ENCODE measurements around the gene RAB6A. TPM values are rescaled to one million over a fixed set of nuclear protein-coding genes. Genes with fewer than 3 reads are reported as not detected.
"Not testable (repeated sequence)": the region's sequence is repeated elsewhere in the genome, so short reads cannot be mapped to it uniquely, and the experiment has no call there.

RAB6A gene
- polyA plus RNA-seq, 3 donors = 128 to 141 (median 136) TPM

GRCh38 chr11:73766763-73767162 lies 5.9 kb upstream of the RAB6A start:
- DNase-seq (ENCODE audit: low read depth in 3 of 3, low spot score in 2 of 3) = no peak

DNA sequence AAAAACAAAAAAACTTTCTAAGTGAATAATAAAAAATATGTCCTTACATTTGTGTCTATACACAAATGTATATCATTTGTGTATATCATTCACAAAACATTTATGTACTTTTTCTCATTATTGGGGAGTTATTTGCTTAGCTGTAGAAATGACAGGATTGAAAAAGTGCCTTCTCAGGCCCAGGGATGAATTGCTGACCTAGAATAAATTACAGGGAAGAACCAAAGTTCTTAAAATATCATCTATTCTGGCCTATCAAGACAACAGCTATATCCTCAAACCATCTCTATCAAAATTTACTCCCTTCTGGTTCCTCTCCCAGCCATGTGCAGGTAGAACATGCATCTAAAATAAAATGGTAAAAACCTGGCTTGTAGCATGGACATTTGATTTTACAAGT lies 1.9 kb upstream of the RAB6A start:
- no peak for DNase-seq (ENCODE audit: low read depth in 3 of 3, low spot score in 2 of 3)

DNA sequence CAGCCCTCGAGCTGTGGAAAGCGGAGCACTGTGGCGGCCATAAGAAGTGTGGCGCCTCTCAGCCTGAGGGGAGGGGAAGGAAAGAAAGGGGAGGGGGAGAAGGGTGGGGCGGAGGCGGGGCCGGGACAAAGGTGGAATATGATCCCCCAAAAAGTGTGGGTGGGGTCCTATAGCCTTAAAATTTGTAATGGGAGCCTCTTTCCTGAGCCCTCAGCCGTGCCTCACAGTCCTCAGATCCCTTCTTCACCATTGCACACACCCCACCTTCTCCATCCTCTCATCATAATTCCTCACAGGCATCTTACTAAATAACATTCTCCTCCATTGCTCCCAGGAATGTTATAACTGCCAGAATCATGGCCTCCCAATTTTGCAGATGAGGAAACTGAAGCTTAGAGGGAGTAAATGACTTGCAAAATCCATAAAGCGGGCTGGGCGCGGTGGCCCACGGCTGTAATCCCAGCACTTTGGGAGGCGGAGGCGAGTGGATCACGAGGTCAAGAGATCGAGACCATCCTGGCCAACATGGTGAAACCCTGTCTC lies 600 bp upstream of the RAB6A start:
- DNase-seq (ENCODE audit: low read depth in 3 of 3, low spot score in 2 of 3) = no peak

- peak; percentile 21 to 40 (median 30) for DNase-seq (ENCODE audit: low read depth in 3 of 3, low spot score in 2 of 3)
Measured at GRCh38 chr11:73760135-73760678, 667 bp downstream of the RAB6A start.

DNA sequence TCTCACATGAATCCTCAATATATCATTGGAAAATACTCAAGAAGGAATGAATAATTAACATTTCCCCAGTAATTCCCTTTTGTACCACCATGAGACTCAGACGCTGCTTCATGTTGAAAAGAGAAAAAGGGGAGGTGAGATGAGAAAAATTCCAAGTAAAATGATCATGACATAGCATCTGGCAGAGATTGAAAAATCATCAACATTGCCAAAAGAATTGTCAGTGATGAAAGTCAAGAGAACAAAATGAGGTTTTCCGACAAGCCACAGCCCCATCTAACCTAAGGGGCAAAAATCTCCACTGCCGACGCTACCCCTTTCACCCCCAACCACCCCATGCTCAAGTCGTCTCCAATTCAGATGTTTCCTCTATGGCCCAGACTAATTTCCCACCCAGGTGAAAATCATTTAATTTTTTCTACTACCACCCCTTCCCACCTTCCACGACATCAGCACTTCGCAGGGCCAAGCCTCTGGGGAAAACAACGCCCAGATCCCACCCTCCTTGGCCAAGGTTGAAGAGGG lies 1.2 kb downstream of the RAB6A start:
- peak in 2 of 3 donors; percentile 19 to 23 for DNase-seq (ENCODE audit: low read depth in 3 of 3, low spot score in 2 of 3)

DNA sequence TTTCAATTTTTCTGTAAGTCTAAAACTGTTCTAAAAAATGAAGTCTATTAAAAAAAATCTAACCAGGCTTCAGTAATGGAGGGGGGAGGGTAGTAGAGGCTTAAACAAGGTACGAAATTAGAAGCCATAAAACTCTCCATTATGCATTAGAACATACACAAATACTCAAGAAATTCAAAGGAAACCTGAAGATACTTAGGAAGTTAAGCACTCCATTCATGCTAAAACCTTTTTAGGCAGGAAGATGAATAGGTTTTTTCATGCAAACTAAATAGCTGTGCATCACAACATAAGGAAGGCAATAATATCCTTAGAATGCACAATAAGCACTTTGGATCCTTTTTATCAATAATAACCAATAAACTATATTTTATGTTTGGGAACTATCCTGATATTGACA lies 2.4 kb downstream of the RAB6A start:
- no peak for DNase-seq (ENCODE audit: low read depth in 3 of 3, low spot score in 2 of 3)

GRCh38 chr11:73757598-73757997 lies 3.3 kb downstream of the RAB6A start:
- DNase-seq (ENCODE audit: low read depth in 3 of 3, low spot score in 2 of 3) = no peak

DNA sequence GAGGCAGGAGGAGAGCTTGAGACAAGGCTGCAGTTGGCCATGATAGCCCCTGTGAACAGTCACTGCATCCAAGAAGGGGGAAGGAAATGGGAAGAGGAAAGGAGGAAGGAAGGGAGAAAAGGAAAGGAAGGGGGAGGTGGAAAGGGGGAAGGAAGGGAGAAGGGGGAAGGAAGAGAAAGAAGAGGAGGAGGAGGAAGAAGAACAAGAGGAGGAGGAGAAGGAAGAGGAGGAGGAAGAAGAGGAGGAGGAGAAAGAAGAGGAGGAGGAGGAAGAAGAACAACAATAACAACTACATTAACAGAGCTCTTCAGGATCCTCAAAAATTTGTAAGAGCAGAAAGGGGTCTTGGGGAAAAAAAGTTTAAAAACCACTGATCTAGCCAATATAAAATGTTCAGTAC lies 5.2 kb downstream of the RAB6A start:
- no peak for DNase-seq (ENCODE audit: low read depth in 3 of 3, low spot score in 2 of 3)

GRCh38 chr11:73753938-73754337 lies 6.9 kb downstream of the RAB6A start:
- DNase-seq (ENCODE audit: low read depth in 3 of 3, low spot score in 2 of 3) = no peak

DNA sequence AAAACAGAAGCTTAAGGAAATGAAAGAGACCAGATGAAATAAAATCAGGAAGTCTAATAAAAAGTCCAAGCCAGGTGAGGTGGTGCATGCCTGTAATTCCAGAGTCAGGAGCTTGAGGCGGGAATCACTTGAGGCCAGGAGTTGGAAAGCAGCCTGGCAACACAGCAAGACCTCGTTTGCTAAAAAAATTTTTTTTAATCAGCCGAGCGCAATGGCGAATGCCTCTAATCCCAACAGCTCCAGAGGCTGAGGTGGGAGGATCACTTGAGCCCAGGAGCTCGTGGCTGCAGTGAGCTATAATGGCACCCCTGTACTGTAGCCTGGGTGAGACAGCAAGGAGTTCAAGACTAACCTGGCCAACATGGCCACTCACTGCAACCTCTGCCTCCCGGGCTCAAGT lies 8.0 kb downstream of the RAB6A start:
- DNase-seq (ENCODE audit: low read depth in 3 of 3, low spot score in 2 of 3) = no peak

DNA sequence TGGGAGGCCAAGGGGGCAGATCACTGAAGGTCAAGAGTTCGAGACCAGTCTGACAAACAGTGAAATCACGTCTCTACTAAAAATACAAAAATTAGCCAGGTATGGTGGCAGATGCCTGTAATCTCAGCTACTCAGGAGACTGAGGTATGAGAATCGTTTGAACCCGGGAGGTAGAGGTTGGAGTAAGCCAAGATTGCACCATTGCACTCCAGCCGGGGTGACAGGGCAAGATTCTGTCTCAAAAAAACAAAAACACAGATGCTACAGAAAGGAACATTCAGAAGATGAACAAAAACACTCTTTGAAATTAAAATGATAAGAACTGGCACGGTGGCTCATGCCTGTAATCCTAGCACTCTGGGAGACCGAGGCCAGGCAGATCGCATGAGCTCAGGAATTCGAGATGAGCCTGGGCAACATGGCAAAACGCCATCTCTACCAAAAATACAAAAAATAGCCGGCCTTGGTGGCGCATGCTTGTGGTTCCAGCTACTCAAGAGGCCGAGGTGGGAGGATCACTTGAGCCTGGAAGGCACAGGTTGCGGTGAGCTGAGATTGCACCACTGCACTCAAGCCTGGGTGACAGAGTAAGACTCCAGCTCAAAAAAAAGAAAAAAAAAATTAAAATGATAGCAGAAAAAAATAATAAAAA lies 8.5 kb downstream of the RAB6A start:
- DNase-seq (ENCODE audit: low read depth in 3 of 3, low spot score in 2 of 3) = no peak

GRCh38 chr11:73750862-73751261 lies 10.0 kb downstream of the RAB6A start:
- DNase-seq (ENCODE audit: low read depth in 3 of 3, low spot score in 2 of 3) = not testable (repeated sequence)

DNA sequence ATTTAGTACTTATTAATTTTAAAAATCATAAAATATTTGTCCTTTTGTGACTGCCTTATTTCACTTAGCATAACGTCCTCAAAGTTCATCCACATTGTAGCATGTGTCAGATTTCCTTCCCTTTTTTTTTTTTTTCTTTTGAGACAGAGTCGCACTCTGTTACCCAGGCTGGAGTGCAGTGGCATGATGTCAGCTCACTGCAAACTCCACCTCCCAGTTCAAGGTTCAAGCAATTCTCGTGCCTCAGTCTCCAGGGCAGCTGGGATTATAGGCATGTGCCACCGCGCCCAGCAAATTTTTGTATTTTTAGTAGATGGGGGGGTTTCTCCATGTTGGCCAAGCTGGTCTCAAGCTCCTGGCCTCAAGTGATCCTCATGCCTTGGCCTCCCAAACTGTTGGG lies 10.6 kb downstream of the RAB6A start:
- no peak for DNase-seq (ENCODE audit: low read depth in 3 of 3, low spot score in 2 of 3)

GRCh38 chr11:73749118-73749517 lies 11.8 kb downstream of the RAB6A start:
- DNase-seq (ENCODE audit: low read depth in 3 of 3, low spot score in 2 of 3) = no peak

GRCh38 chr11:73748300-73748699 lies 12.6 kb downstream of the RAB6A start:
- no peak for DNase-seq (ENCODE audit: low read depth in 3 of 3, low spot score in 2 of 3)

DNA sequence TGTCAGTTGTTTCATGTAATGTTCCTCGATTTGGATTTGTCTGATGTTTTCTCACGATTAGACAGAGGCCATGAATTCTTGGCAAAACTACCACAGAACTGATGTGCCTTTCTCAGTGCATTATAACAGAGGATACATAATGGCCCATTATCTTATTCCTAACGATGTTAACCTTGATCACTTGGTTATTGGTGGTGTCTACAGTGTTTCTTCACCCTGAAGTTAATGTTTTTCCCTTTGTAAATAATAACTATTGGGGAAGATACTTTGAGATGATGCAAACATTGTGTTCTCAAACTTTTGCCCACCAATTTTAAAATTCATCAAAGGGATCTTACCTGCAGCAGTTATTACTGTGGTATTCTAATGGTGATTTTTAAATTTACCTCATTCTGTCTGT lies 13.1 kb downstream of the RAB6A start:
- no peak for DNase-seq (ENCODE audit: low read depth in 3 of 3, low spot score in 2 of 3)

DNA sequence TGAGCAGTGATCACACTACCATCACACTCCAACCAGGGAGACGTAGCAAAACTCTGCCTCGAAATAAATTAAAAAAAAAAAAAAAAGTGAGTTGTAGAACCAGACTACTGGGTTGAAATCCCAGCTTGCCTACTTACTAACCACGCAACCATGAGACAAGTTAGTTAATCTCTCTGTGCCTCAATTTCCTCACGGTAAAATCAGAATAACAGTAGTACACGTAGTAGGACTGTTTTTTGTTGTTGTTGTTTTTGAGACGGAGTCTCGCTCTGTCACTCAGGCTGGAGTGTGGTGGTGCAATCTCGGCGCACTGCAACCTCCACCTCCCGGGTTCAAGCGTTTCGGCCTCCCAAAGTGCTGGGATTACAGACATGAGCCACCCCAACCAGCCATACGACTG lies 14.2 kb downstream of the RAB6A start:
- no peak for DNase-seq (ENCODE audit: low read depth in 3 of 3, low spot score in 2 of 3)

DNA sequence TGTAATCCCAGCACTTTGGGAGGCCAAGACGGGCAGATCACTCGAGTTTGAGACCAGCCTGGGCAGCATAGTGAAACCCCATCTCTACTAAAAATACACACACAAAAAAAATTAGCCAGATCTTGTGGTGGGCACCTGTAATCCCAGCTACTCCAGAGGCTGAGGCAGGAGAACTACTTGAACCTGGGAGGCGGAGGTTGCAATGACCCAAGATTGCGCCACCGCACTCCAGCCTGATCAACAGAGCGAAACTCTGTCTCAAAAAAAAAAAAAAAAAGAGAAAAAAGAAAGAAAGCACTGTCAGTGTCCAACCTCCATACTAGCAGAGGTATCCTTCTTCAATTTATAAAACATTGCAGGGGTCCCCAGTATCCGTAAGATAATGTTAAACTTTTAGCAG lies 17.8 kb downstream of the RAB6A start:
- DNase-seq (ENCODE audit: low read depth in 3 of 3, low spot score in 2 of 3) = no peak

DNA sequence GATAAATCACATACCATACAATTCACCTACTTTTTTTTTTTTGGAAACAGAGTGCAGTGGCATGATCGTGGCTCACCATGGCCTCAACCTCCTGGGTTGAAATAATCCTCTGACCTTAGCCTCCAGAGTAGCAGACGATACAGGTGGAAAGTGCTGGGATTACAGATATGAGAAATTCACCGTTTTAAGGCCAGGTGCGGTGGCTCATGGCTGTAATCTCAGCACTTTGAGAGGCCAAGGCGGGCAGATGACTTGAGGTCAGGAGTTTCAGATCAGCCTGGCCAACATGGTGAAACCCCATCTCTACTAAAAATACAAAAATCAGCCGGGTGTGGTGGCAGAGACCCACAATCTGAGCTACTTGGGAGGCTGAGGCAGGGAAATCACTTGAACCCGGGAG lies 24.9 kb downstream of the RAB6A start:
- DNase-seq (ENCODE audit: low read depth in 3 of 3, low spot score in 2 of 3) = not testable (repeated sequence)

GRCh38 chr11:73734993-73735392 lies 25.9 kb downstream of the RAB6A start:
- DNase-seq (ENCODE audit: low read depth in 3 of 3, low spot score in 2 of 3) = no peak

- not testable (repeated sequence) for DNase-seq (ENCODE audit: low read depth in 3 of 3, low spot score in 2 of 3)
Measured at GRCh38 chr11:73734011-73734410, 26.9 kb downstream of the RAB6A start.

- not testable (repeated sequence) for DNase-seq (ENCODE audit: low read depth in 3 of 3, low spot score in 2 of 3)
Measured at GRCh38 chr11:73732936-73733335, 27.9 kb downstream of the RAB6A start.
